CD4-positive, alpha-beta T cell treated with Interleukin-15 for 1 hour (primary cell): ENCODE results near the gene BRD4.

Source experiments
- DNase-seq: peaks from one replicate; pipeline ENCODE4 v3.0.0-alpha.2; 2020

The BRD4 gene

DNA sequence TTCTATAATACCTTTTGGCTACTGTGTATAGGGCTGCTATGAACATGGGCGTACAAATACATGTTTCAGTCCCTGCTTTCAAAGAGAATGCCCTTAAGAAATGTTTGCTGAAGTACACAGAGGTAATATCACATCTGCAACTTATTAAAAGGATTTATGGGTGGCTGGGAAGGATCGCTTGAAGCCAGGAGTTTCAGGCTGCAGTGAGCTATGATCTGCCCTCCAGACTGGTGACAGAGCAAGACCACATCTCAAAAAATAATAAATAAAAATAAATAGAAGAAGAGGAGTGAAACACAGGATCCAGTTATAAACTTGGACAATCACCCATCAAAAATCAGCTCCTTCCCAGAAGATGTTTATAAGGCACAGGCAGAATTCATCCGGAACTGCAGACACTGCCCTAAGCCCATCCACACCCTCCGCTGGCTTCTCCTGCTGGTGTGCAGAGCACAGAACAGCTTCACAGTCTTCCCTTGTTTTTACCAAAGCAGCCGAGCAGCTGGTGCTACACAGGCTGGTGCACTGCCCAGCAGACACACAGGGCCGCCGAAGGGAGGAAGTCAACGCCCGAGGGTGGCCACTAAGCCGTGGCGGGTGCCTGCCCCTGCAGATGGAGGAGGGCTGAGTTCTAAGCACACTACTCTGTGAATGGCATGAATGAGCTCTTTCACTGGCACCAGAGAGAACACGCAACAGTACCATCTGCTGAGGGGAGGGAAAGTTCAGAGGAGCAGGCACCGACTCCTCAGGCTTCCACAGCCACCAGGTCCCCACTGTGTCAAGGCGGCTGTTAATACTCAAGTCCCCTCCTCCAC lies 44.0 kb downstream of the BRD4 start:
- peak; percentile 57 for DNase-seq

DNA sequence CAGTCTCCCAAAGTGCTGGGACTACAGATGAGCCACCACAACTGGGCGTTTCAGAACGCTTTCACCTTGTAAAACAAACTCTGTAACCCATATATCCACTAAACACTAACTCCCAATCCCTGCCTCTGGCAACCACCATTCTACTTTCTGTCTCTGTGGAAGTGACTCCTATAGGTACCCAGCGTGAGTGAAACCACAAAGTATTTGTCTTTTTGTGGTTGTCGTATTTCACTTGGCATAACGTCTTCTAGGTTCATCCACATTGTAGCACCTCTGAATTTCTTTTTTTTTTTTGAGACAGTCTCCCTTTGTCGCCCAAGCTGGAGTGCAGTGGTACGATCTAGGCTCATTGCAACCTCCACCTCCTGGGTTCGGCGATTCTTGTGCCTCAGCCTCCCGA lies 44.8 kb downstream of the BRD4 start:
- no peak for DNase-seq

DNA sequence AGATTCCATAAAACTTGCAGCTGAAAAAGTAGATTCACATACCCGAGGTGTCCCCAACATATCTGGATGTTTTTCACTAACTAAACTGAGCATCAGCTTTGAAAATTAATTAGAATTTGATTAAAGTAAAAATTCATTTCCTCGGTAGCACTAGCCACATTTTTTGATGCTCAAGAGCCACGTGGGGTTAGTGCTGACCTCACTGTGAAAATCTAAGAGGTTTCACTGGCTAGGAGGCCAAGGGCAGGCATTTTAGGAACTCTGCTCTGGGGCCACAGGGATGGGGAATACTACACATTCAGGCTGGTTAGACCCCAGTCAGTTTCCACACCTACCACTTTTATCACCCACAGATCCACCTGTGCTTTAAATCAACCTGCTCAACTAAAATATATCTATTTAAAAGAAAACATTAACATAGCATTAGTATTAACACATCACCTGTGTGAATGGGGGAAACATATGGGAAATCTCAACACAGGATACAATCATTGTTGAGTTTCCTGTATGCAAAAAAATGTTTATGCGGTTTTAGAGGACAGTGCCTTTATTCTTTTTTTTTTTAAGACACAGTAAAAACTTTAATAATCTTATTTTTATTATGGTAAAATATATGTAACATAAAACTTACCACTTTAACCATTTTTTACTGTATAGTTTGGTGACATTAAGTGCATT lies 45.5 kb downstream of the BRD4 start:
- DNase-seq = no peak

DNA sequence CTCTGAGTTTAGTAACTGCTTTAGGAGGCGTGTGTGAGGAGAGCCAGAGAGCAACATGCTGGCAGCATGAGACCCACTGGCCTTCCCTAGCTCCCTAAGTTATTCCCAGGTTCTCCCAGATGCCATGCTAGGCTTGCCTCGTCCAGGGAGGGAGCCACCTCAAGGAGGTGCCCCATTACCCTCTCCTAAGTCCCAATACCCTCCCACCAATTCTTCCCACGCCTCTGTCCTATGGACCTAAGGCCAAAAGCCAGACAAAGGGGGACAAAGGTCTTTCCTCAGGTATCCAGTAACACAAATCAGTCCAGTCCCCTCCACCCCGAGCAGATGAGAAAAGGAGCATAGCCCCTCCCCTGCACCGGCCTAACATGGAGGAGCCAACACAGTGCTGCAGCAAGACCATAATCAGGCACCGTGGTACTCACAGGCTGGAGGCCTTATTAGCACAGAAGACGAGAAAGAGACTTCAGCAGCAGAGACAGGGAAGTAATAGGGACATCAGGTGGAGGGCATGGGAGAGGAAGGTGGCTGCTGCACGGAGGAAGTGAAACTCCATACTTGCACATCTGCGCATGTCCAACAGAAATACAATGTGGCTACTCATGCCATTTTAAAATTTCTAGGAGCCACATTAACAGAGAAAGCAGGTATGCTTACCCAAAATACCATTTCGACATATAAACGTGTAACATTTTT lies 46.3 kb downstream of the BRD4 start:
- DNase-seq = peak; percentile 65

DNA sequence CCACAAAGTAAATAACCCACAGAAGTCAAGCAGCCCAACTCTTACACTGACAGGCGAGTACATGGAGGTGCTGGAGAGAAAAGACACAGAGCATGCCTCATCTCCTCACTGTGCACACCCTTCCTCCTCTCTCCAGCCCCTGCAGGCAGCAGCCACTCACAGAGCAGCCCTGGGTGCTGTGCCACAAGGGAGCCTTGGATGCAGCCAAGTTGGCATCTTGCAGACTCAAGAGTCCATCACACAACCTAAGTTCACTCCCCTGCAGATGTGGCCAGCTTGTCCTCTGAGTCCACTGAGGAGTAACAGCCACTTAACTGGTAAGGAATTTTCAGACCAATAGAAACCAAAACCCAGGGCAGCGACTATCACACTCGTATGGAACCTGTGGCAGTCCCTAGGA lies 47.4 kb downstream of the BRD4 start:
- DNase-seq = no peak

DNA sequence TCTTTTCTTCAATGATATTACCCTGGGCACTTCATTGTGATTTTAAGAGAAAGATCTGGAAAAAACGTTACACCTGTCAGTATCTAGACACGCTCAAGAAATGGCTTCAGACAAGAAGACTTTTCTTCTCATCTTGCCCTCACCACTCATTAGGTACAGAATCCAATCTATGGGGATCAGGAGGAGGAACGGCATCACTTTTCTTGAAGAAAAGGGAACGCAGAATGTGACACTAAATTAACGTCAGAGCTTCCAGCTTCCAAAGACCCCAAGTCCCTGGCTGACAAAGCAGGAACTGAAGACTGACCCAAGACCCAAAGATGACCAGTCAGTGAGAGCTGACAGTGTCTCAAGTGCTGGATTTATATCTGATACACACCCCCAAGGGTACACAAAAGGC lies 48.2 kb downstream of the BRD4 start:
- no peak for DNase-seq

DNA sequence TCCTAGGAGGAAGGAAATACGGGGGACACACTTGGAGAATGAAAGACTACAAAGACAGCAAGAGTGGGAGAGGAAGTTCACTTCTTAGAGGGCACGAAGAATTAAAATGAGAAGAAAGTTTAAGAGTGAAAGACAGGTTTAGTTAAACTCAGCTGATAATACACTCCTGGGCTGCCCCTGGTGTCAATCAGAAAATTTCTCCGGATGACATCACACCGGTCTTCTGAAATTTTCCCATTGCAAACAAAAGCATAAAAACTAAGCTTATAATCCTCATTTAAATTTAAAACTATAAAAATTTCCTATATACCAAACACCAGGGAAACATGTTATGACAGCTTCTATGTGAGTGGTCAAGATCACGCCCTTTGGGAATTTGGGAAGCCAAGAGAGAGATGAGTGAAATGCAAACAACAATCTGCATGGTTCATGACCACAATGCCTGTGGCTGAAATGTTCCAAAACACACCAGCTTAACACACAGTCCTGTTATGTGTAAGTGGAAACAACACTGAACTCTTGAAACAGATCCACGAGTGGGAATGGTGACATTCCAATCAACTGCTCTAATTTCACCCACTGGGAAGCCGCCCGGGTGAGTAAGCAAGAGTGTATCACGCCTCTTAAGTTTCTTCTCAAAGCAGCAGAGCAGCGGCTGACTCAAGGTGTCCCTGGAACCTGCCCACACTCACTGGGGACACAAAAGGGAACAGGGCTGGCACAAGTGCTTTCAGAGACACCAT lies 49.0 kb downstream of the BRD4 start:
- no peak for DNase-seq

DNA sequence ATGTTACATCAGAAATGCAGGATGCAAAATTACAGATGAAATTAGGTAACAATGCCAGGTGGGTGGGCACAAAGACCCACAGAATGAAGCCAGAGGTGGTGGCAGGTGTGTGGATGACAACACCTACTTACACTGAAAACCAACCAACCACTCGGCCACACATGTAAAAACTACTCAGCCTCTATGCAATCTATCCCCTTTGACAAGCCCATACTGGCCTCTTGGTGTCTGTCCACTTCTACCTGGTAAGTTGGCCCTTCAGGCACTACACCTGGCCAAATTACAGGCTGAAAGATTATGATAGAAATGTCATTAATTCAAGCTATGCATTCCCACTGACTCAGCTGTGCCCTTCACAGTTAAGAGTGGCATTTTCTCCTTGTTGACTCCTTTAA lies 50.0 kb downstream of the BRD4 start:
- DNase-seq = no peak

DNA sequence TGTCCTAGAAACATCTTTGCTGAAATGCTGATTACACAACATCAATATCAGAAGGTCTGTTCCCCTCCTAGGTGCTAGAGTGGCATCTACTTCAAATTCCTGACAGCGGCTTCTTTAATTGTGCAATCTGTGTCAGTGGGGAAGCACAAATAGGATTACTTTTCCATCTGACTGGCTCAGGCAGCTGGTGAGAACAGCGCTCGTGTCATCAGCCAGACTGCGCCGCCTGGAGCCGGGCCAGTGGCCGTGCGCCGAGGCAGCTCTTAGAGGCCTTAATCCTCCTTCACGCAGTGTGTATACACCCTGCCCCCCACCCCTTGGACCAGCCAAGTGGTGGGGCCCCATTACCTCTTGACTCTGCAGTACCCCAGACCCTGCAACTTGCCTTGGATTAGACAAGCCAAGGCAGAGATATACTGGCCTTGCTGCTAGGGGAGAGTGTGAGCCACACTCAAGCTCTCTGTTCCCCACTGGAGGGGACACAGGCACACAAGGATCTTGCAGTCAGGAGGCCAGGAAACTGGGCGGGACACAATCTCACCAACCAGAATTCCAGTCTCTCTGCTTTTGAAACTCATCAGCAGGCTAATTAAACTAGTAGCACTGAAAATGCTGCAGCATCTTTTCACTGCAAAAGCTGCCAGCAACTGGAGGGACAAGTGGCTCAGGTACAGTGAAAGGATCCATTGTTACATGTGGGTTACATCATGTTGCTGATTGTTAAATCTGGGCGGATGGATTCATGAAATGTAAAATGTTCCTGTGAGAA lies 51.2 kb downstream of the BRD4 start:
- DNase-seq = no peak

DNA sequence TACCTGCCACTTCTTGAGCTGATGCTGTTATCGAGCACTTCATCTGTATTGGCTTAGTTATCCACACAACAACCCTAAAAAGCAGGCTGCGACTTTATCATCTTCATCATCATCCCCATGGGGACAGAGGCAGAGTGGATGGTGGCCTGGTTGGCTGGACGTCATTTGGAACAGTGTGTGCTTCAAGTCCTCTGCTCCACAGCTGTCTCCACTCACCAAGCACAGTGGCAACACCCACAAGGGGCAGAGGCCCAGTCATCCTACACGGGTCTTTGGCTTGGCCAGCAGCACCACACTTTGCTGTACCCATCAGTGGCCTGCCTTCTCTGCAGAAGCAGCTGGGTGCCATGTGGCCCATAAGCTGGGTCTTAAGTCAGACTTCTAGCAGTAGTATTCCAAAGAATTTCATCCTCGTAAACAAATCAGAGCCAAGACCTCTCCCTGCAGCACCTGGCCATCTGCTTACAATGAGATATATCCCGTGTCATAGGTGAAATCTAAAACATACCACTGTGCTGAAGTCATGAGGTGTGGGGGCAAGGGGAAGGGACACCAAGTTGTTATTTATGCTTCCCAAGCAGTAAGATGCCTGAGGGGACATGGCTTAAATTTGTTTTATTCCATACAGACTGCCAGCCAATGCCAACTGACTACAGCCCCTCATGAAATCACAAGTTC lies 52.2 kb downstream of the BRD4 start:
- DNase-seq = no peak

DNA sequence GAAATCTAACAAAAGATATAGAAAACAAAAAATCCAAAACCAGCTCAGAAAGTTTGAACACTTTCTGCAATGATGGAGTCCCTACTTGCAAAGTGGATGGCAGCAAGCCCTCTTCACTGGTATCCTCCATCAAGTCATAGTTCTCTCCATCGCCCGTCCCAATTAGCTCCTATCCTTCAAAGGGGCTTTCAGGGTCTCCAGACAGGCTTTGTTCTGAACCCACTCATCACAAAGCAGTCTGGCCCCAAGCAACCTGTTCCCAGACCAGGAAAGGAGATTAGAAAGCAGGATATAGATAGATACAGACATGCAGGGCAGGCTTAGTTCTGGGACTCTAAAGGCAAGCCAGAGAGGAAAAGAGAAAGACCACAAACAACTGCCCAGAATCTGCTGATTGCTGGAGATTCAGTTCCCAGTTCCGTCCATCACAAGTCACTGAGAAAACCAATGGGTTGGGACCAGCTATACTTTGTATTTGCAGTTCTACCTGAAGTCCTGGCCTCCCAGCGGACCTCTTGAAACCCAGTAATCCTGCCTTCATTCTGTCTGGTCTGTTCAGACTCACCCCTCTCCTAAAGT lies 52.9 kb downstream of the BRD4 start:
- no peak for DNase-seq

DNA sequence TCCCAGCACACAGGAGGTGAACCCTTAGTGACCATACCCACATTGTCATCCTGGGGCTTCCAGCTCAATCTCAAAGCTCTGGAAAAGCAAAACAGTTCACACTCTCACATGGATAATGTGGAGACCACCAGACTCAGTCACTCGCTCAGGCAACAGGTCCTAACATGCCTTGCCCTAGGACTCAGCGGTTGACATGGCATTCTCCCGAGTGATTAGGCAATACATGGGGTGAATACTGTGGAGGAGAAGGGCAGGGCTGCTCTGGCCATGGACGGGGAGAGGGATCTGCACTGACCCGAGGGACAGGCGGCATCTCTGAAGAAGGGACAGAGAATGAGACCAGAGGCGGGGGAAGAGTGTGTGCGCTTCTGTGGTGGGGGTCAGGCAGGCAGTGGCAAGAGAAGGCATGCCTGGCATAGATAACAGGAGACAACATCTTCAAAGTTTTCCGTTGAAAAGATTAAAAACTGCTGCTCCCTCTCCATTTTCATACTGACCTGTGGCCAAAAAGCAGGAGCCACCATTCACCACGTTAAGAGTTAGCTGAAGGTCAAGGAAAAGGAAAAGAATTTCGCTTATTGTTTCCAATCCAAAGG lies 55.6 kb downstream of the BRD4 start:
- no peak for DNase-seq

DNA sequence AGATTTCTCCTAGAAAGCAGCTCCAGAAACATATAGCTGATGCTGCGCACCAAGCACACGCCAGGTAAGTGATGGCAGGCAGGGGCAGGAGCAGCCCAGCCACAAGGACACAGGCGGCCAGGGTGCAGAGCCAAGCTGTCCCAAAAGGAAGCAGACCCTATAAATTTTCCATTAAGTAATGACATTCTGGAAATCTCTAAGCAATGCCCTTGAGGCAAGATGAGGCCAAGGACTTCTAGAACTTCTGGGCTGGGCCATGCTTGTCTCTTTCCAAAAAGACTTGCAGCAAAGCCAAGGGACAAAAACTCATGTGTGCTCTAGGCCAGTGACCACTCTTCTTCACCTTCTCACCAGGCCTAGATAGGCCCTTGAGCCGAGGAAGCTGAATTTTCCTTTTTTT lies 57.9 kb downstream of the BRD4 start:
- DNase-seq = no peak

DNA sequence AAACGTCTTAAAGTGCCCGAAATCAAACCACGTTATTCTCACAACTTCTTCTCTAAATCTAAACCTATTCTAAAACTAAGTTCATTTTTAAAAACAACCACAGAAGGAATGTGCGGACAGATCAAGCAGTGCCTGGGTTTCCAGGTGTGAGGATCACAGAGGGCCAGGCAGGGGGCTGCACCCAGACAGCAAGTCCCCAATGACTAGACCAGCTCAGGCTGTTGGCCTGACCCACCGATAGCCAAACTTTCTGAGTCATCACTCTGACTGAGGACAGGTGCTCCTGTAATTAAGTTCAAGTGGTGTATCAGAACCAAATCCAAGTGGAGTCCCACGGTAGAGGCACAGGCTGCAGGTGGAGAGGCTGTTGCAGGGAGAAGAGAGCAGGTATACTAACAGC lies 62.5 kb downstream of the BRD4 start:
- no peak for DNase-seq

DNA sequence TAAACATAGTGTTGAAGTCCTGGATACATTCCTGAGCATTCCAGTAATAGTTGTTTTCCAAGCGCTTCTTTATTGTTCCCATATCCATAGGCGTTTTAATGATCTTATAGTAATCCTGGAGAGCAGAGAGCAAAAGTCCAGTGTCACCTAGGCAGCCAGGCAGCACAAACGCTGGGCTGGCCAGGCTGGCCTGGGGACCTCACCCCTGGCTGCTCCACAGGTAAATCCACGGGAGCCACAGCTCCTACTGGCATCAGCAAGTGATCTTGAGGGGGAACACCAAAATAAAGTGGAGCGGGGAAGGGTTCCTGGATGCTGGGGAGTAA lies 63.4 kb downstream of the BRD4 start:
- no peak for DNase-seq

DNA sequence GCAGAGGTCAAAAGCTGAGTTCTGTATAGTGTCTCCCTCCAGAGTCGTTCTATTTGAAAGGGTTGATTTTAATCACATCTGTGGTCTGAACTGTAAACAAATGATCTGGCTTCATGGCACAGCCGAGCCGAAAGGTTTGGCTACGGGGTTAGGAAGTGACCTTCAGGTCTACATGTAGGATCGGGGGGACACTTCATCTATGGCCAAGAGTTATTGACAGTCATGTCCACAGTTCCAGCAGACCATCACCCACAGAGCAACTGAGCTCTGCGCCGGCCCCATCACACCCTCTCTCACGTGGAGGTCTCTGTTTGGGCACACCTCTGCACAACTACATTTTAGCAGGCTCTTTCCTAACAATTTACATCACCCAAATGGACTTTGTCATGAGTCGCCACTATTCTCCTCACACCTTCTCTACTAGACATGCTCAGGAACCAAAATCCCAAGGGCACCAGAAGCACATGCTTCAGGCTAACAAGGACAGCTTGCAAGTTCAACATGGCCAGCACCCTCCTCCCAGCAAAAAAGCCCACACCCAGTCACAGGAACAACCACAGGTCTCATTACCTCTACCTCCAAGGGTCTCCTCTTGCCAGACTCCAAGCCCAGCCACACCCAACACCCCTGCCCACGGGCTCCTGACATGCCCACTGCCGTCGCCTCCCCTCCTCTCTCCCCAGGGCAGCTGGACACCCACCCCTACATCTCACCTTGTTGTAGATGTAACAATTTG lies 64.0 kb downstream of the BRD4 start:
- DNase-seq = no peak

DNA sequence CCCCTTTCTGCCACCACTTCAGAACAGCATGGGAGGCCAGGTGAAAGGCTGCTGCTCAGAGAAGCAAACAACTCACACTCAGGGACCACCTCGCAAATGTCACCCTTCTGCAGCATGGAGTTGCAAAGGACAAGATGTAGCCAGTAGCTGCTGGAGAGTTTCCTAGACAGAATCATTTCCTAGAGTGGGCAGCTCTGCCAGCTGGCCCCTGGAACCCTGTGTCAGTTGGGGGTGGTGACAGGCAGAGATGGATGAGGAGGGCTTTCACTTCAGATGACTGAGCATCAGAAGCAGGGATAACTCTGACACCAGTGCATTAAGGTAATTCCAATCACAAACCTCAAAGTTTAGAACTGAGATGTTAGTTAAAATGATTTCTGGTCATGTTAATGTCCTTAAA lies 65.7 kb downstream of the BRD4 start:
- DNase-seq = no peak

DNA sequence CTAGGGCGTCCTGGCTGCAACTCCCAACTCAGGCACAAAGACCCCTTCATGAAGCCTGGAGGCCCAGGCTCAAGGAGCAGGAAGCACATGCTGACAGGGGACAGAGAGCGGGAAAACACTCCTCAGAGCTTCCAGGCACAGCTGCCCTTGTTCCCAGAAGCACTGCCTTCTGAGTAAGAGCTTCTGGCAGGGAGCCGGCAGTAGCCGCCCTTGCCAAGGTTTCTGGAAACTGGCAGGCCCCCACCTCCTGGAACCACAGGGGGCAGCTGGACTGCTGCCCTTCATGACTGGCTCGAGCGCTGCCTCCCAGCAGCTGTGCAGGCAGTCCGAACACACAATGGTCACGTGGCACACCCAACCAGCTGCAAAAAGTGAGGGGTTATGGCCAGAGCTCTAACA lies 66.5 kb downstream of the BRD4 start:
- DNase-seq = no peak

DNA sequence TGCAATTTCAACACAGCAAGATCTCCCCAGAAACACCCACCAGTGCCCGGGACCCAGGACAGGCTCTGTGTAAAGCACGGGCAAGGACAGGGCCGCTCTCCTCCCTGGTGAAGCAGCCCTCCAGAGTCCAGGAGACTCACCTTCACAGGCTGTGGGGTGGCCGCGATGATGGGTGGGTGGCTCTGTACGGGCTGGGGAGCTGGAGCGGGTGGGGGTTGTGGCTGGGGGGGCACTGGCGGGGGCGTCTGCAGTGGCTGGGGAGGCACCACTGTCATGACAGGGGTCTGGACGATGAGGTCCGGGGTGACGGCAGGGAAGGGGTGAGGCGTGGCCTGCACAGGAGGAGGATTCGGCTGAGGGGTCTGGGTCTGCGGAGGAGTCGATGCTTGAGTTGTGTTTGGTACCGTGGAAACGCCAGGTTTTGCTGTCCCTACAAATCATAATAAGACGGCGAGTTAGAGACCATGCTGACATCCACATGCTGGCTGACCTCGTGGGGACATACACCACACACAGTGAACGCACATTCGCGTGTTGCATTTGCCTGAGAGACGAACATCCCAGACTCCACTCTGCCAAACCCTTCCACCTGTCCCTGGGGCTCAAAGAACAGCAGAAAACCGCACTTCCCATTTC lies 67.0 kb downstream of the BRD4 start:
- no peak for DNase-seq

DNA sequence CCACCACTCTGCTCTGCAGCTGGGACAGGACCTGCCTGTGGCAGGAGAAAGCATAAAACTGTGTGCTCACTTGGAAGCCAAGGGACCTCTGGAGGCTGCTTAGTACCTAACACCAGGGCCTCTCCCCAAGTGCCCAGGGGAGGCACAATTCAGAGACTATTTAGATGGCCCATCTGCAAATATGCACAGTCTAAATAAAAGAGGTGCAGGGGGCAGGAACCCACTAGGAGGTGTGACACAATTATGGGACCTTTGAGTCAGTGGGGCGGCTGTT lies 67.5 kb downstream of the BRD4 start:
- DNase-seq = no peak
